ENCODE results near the gene DYNLT4.
"Not testable (repeated sequence)": the region's sequence is repeated elsewhere in the genome, so short reads cannot be mapped to it uniquely, and the experiment has no call there.

DYNLT4 gene

GRCh38 chr1:44786841-44787426 is 20.2 kb downstream of the DYNLT4 start:
- no peak for DNase-seq

DNA sequence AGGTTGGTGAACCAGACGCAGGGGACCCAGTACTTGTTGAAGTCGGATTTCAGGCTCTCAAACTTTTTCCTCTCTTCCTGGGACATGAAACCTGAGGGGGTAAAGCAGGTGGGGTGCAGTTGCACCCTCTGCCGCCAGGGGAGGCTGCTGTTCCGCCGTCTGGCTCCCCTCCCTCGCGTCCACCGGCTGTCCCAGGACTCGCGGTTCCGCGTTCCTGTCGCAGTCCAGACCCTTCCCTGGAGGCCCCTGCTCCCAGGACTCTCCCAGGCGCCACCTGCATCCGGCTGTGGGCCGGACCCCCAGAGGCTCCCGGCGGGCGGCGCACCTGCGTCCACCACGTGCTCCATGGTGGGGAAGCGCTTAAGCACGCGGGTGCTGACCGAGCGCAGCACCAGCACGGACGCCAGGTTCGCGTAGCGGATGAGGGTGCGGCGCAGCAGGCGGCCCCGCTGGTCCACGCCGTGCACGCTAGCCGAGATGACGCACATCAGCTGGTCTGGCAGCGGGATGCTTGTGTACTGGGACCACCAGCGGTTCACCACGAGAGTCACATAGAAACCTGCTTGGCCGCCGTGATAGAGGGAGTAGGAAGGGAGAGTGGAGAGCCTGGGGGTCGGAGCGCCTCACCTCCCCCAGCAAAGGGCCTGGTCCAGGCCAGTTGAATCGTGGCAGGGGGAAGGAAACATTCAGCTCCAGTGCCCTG is 20.9 kb downstream of the DYNLT4 start:
- peak; percentile 92 for DNase-seq

DNA sequence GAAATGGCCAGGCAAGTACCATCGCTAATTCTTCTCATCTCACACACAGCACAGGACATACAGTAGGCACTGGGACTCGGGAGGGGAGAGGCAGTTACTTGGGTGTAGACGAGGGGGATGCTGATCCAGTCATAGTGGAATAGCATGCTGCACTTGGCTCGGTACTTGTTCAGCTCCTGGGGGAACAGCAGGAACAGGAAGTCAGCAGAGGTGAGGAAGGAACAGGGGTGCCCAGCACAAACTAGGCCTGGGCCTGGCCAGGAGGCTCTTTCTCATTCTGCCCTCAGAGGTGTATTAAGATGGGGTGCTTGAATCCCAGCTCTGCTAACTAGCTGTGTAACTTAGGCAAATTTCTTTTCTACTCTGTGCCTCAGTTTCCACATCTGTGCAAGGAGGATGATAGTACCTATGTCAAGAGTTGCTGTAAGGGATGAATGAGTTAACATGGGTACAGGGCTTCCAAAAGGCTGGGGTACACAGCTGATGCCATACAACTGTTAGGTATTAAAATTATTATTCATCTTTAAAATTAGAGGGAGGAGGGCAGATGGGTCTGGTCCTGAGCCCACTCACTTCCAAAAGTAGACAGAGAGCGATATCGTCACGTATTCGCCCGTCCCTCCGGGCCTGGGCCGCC is 21.5 kb downstream of the DYNLT4 start:
- DNase-seq = no peak

GRCh38 chr1:44785029-44785380 is 22.1 kb downstream of the DYNLT4 start:
- no peak for DNase-seq

- peak; percentile 64 for DNase-seq
These were observed 22.8 kb downstream of the DYNLT4 start for GRCh38 chr1:44784094-44785028.

GRCh38 chr1:44783697-44784093 is 23.5 kb downstream of the DYNLT4 start:
- DNase-seq = no peak

DNA sequence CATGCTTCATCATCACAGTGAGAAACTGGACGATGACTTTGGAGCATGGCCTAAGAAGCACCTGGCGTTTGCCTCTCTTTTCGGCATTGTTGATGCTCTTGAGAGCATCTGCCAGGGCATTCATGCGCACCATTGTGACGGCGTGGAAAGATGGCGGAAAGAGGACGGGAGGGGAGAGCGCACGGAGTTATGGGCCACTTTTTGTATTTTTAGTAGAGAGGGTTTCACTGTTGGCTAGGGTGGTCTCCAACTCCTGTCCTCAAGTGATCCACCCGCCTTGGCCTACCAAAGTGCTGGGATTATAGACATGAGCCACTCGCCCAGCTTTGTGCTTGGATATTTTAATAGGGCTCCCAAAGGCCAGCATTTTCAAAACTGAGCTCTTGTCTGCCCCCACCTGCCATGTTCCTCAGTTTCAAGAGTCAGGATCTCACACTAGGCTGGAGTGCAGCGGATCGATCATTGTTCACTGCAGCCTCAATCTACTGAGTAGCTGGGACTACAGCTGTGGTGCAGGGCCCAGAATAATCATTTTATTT is 26.5 kb downstream of the DYNLT4 start:
- no peak for DNase-seq

DNA sequence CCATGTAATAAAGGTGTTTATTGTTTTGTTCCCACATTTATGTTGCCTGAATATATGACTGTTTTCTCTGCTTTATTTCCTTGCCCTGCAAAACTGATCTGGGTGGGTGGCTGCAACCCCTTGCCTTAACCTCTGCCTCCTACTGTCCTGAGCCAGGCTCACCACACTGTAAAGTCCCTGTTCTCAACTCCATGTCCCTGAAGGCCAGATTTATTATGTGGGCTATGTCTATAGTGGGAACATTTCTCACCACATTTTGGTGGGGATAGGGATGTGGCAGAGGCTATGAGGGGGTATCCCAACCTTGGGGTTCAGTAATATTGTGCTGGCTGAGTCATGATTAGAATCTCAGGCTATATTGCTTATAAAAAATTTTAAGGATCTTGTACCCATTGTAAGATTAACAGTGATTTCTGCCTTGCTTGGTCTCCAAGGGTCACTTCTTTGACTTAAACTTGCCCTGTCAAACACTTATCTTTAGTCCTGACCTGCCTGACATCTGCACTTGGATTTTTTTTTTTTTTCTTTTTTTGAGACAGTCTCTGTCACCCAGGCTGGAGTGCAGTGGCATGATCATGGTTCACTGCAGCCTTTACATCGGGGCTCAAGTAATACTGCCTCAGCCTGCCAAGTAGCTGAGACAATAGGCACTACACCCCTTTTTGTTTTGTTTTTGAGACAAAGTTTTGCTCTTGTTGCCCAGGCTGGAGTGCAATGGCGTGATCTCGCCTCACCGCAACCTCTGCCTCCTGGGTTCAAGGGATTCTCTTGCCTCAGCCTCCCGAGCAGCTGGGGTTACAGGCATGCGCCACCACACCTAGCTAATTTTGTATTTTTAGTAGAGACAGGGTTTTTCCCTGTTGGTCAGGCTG is 28.2 kb downstream of the DYNLT4 start:
- DNase-seq = no peak

DNA sequence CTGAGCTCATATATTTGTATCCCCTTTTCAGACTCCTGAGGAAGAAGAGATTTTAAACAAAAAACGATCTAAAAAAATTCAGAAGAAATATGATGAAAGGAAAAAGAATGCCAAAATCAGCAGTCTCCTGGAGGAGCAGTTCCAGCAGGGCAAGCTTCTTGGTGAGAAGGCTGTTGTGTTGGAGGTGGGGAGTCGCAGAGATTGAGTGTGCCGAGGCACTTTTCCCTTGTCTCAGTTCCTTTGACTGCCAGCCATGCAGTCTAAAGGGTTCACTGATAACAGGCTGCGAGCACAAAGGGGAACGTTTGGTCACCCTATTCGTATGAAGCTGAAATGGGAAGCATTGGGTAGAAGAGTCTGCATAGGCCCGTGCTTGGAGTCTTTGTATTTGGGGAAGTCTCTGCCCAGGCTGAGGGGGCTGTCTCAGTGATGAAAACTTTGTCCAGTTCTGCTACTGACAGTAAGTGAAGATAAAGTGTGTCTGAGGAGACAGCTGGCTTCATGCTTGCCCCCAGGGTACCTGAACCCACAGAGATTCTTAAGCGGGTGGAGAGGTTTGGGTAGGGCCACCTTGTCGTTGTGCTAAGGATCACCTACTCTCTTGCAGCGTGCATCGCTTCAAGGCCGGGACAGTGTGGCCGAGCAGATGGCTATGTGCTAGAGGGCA is 29.0 kb downstream of the DYNLT4 start:
- no peak for DNase-seq

- no peak for DNase-seq
These were observed 29.6 kb downstream of the DYNLT4 start for GRCh38 chr1:44777547-44777946.

DNA sequence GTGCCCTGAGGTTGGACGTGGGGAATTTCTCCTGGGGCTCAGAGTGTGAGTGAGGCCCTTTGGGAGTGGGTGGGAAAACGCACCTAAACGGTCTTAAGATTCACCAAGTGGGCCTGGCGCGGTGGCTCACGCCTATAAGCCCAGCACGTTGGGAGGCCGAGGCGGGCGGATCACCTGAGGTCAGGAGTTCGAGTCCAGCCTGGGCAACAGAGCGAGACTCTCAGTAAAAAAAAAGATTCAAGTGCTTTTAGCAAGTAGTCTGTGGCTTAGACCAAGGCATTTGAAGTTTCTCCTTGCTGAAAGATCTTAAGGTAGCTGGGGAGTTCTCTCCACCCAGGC is 30.5 kb downstream of the DYNLT4 start:
- DNase-seq = no peak

DNA sequence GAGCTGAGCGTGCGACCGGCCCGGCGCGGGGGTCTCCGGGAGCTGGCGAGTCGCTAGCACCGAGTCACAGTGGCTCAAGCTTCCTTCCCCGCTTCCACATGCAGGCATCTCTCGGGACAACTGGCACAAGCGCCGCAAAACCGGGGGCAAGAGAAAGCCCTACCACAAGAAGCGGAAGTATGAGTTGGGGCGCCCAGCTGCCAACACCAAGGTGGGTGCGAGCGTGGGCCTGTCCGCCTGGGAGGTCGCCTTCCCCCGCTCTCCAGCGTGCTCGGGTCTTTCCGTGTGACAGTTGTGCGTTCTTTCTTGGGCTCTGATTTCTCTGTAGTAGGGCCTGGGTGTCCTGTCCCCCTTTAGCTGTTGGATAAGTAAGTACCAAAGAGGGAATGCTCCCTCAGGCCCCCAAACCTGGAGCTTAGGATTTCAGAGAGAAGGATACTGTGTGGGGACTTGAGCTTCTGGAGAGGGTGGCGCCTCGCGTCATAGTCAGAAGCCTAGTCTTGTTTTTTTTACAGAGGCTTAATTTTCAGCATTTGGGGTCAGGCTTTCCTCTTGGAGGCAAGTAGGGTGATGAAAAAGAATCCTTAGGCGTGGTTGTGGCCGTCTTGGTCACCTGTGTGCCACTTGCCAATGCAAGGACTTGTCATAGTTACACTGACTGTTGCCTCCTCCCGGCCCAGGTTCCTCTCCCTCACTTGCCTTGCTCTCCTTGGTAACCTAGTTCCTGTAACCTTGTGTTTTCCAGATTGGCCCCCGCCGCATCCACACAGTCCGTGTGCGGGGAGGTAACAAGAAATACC is 31.0 kb downstream of the DYNLT4 start:
- no peak for DNase-seq

GRCh38 chr1:44775078-44775929 is 31.8 kb downstream of the DYNLT4 start, which contains the start of gene RPS8:
RPS8 (plus strand) TSS chr1:44775540; CDS start chr1:44775597, 57 bp downstream.
- peak; percentile 97 for DNase-seq

DNA sequence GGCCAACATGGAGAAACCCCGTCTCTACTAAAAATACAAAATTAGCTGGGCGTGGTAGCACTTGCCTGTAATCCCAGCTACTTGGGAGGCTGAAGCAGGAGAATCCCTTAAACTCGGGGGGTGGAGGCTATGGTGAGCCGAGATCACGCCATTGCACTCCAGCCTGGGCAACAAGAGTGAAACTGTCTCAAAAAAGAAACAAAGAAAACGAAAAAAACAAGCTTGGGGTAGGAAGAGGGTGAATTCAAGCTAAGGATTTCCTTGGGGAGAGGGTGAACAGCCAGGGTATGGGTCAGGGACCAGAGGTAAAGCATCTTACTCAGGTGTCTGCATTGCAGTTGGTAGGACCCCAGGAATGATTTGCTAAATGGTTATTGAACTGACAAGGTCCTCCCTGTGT is 40.7 kb downstream of the DYNLT4 start:
- DNase-seq = not testable (repeated sequence)

- DNase-seq = no peak
These were observed 46.3 kb downstream of the DYNLT4 start for GRCh38 chr1:44760876-44761275.

DNA sequence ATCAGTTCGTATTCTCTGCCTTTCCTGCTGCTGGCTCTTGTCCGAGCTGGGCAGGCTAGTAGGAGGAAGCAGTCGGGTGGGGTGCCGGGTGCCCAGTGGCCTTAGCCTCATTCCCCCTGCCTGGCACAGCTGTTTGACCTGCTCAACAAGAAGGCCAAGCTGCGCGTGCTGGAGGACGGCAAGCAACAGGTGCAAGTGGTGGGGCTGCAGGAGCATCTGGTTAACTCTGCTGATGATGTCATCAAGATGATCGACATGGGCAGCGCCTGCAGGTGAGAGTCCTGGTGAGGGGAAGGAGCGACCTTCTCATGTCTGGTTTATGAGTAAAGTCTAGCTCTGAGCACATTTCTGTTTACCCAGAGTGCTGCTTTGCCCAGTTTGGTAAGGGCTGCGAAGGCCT is 48.1 kb downstream of the DYNLT4 start:
- no peak for DNase-seq

- no peak for DNase-seq
These were observed 49.7 kb downstream of the DYNLT4 start for GRCh38 chr1:44757420-44757819.

Data from retina (tissue), 1 donor.